NCI-H1930 (cell line): Measurements from ENCODE around the gene PGD.
A peak's percentile ranks its signal among the peaks of the same experiment; 100 is the strongest.
"Not testable (repeated sequence)": the region's sequence is repeated elsewhere in the genome, so short reads cannot be mapped to it uniquely, and the experiment has no call there.

ENCODE experiments used
- DNase-seq, 2 experiments: peaks; one replicate each; lab custom pipeline; 2025; lab: John Stamatoyannopoulos, UW

Gene PGD

GRCh38 chr1:10437052-10437451 is 38.2 kb downstream of the PGD start:
- DNase-seq, result no peak

- peak; percentile 32 to 61 for DNase-seq
Measured at GRCh38 chr1:10438677-10439163, 39.9 kb downstream of the PGD start.

- DNase-seq, result no peak
Measured at GRCh38 chr1:10440305-10440704, 41.4 kb downstream of the PGD start.

- DNase-seq, result no peak
Measured at GRCh38 chr1:10440794-10441193, 41.9 kb downstream of the PGD start.

GRCh38 chr1:10444248-10444647 is 45.4 kb downstream of the PGD start:
- no peak for DNase-seq

GRCh38 chr1:10444795-10445397 is 46.0 kb downstream of the PGD start:
- no peak for DNase-seq

GRCh38 chr1:10446790-10447422 is 48.0 kb downstream of the PGD start:
- DNase-seq, result no peak

- DNase-seq, result no peak
Measured at GRCh38 chr1:10449751-10450150, 50.9 kb downstream of the PGD start, which contains the start of gene CORT. Gene CORT, plus strand, starts transcription at chr1:10450031. Its CDS starts 193 bp downstream, at chr1:10450224.

GRCh38 chr1:10450156-10450814 is 51.4 kb downstream of the PGD start:
- DNase-seq, result no peak

- no peak for DNase-seq
Measured at GRCh38 chr1:10450836-10451235, 52.0 kb downstream of the PGD start.

- DNase-seq, result no peak
Measured at GRCh38 chr1:10451287-10451686, 52.4 kb downstream of the PGD start.

- DNase-seq, result no peak
Measured at GRCh38 chr1:10456048-10456447, 57.2 kb downstream of the PGD start.

- no peak for DNase-seq
Measured at GRCh38 chr1:10456661-10457060, 57.8 kb downstream of the PGD start.

GRCh38 chr1:10457462-10457861 is 58.6 kb downstream of the PGD start:
- DNase-seq, result not testable (repeated sequence)

- DNase-seq, result no peak
Measured at GRCh38 chr1:10457875-10458274, 59.0 kb downstream of the PGD start.

GRCh38 chr1:10459184-10459583 is 60.3 kb downstream of the PGD start:
- no peak for DNase-seq

GRCh38 chr1:10467078-10467477 is 68.2 kb downstream of the PGD start:
- no peak for DNase-seq

- no peak for DNase-seq
Measured at GRCh38 chr1:10470043-10470442, 71.2 kb downstream of the PGD start.
